Common myeloid progenitor, CD34-positive (primary cell): ENCODE measurements around the gene ADAT3.

Source experiments
- CTCF ChIA-PET: fragments of 350-600 bp; sonication (Branson Sonifier 250); formaldehyde crosslinking; loops from one replicate; lab custom pipeline; 2021; ENCODE audit warnings: antibody characterized with exemption; lab: Charles Lee
- POLR2A ChIA-PET: fragments of 350-600 bp; sonication (Branson Sonifier 250); formaldehyde crosslinking; loops from one replicate; lab custom pipeline; 2021; ENCODE audit warnings: antibody characterized with exemption; lab: Charles Lee
- DNase-seq, 3 donors: peaks; one replicate each; pipeline versions ENCODE4 v3.0.0 to v3.0.0-alpha.2; 2013
- H3K27ac ChIP-seq, 2 experiments: 1 replicate in 1 of 2; 2 replicates in 1 of 2; pipeline ENCODE4 v1.7.0; 2013; ENCODE audit warnings: inconsistent platforms in 2 of 2, low read length in 2 of 2, mild to moderate bottlenecking in 2 of 2, low read depth in 1 of 2, moderate library complexity in 1 of 2; ENCODE audit not compliant: severe bottlenecking in 2 of 2, insufficient read depth in 1 of 2, poor library complexity in 1 of 2
- H3K27me3 ChIP-seq, 5 experiments: replicated peaks in 2 of 5; 1 replicate in 3 of 5; 2 replicates in 2 of 5; pipeline versions ENCODE4 v1.6.1 to v1.7.0; 2013; ENCODE audit warnings: low read length in 4 of 5, mild to moderate bottlenecking in 2 of 5, moderate library complexity in 2 of 5, inconsistent platforms in 1 of 5; ENCODE audit not compliant: insufficient read depth in 5 of 5, control insufficient read depth in 4 of 5
- H3K36me3 ChIP-seq, 4 experiments: 1 replicate in 2 of 4; 2 replicates in 2 of 4; pipeline versions ENCODE4 v1.6.1 to v1.7.0; 2013; ENCODE audit warnings: low read length in 3 of 4, control low read depth in 1 of 4, mild to moderate bottlenecking in 1 of 4; ENCODE audit not compliant: control insufficient read depth in 4 of 4, insufficient read depth in 4 of 4
- H3K4me1 ChIP-seq, 4 experiments: 1 replicate in 3 of 4; 2 replicates in 1 of 4; pipeline versions ENCODE4 v1.6.1 to v1.7.1; 2013; ENCODE audit warnings: low read length in 3 of 4, mild to moderate bottlenecking in 3 of 4, control low read depth in 1 of 4, inconsistent platforms in 1 of 4, moderate library complexity in 1 of 4; ENCODE audit not compliant: control insufficient read depth in 4 of 4, insufficient read depth in 4 of 4; ENCODE audit errors: control extremely low read depth in 1 of 4
- H3K4me3 ChIP-seq, 7 experiments: 1 replicate in 4 of 7; 2 replicates in 3 of 7; pipeline versions ENCODE4 v1.5.1 to v1.7.0; 2013; ENCODE audit warnings: mild to moderate bottlenecking in 7 of 7, low read length in 6 of 7, moderate library complexity in 6 of 7, inconsistent platforms in 2 of 7, low read depth in 2 of 7, control low read depth in 1 of 7; ENCODE audit not compliant: insufficient read depth in 4 of 7, control insufficient read depth in 1 of 7; ENCODE audit errors: extremely low read depth in 1 of 7
- H3K9me3 ChIP-seq, 5 experiments: 1 replicate in 4 of 5; 2 replicates in 1 of 5; pipeline versions ENCODE4 v1.6.1 to v1.7.1; 2013; ENCODE audit warnings: low read length in 4 of 5, mild to moderate bottlenecking in 2 of 5, inconsistent platforms in 1 of 5, low read depth in 1 of 5, moderate library complexity in 1 of 5; ENCODE audit not compliant: control insufficient read depth in 4 of 5, insufficient read depth in 2 of 5; ENCODE audit errors: control extremely low read depth in 1 of 5
- WGBS: methylation state at CpG from one replicate; pipeline ENCODE4 v1.1.5; 2013; ENCODE audit not compliant: insufficient coverage; 5-methylcytosine and 5-hydroxymethylcytosine counted together

Gene ADAT3

GRCh38 chr19:1862424-1863327 is 42.5 kb upstream of the ADAT3 start:
- peak in 2 of 3 donors; percentile 72 to 77 for DNase-seq
- Histone ChIP-seq H3K27me3 (no peaks in the 10 kb centered on the region), H3K9me3 (no peaks in the 10 kb centered on the region), H3K4me3 (peak overlapping the region; percentile 68 to 87 (median 77)), H3K4me1 (peaks cover 0 to 58% (median 53%) of the 10 kb centered on the region in 4 experiments), H3K36me3 (no peaks in the 10 kb centered on the region), H3K27ac (peak overlapping the region; percentile 25 to 81)
- POLR2A ChIA-PET: no interaction called here
- CTCF ChIA-PET: no interaction called here
- under 1% methylated on average over 62 of the region's 109 CpGs for WGBS

GRCh38 chr19:1863328-1863637 is 41.9 kb upstream of the ADAT3 start, which contains the start of gene KLF16:
TSS of gene KLF16 (minus strand) at chr19:1863579. CDS start at chr19:1863497, 82 bp downstream.
- peaks cover 0 to 52% (median 47%) of the 10 kb centered on the region in 4 experiments for H3K4me1 ChIP-seq
- POLR2A ChIA-PET: interaction anchor here (1.9 kb wide), 1 partner anchor 33 kb away, joined by 4 read pairs; no protein-coding TSS in a partner anchor
- H3K27me3 ChIP-seq: no peaks in the 10 kb centered on the region
- CTCF ChIA-PET: no interaction called here
- no peaks in the 10 kb centered on the region for H3K9me3 ChIP-seq
- H3K36me3 ChIP-seq: no peaks in the 10 kb centered on the region
- peak within 1 kb of the TSS; percentile 70 to 84 for H3K27ac ChIP-seq
- DNase-seq: no peak
- H3K4me3 ChIP-seq: peak within 1 kb of the TSS; percentile 68 to 87 (median 77)
- 0% methylated on average over 43 of the region's 63 CpGs for WGBS

- H3K27ac ChIP-seq: peak overlapping the region; percentile 70 to 84
- peak; percentile 91 to 96 (median 95) for DNase-seq
- H3K4me1 ChIP-seq: peaks cover 0 to 46% (median 43%) of the 10 kb centered on the region in 4 experiments
- H3K4me3 ChIP-seq: peak overlapping the region; percentile 68 to 87 (median 77)
- POLR2A ChIA-PET: interaction anchor here (0.7 to 1.9 kb wide), 4 partner anchors 12 to 34 kb away, joined by 3 to 19 read pairs (median 5); partner anchors contain the start of gene ABHD17A
- WGBS: 0% methylated on average over 59 of the region's 115 CpGs
- H3K27me3 ChIP-seq: no peaks in the 10 kb centered on the region
- H3K36me3 ChIP-seq: no peaks in the 10 kb centered on the region
- no peaks in the 10 kb centered on the region for H3K9me3 ChIP-seq
- CTCF ChIA-PET: interaction anchor here (0.5 to 3.5 kb wide), 15 partner anchors 9 to 400 kb away, joined by 3 to 32 read pairs (median 3); no protein-coding TSS in a partner anchor
These were observed 41.3 kb upstream of the ADAT3 start for GRCh38 chr19:1863638-1864479.

GRCh38 chr19:1864480-1865171 is 40.6 kb upstream of the ADAT3 start:
- WGBS: 2% methylated on average over 44 of the region's 52 CpGs
- DNase-seq: peak; percentile 64 to 71 (median 68)
- POLR2A ChIA-PET: interaction anchor here (0.6 to 1.9 kb wide), 5 partner anchors 11 to 33 kb away, joined by 3 to 19 read pairs (median 4); partner anchors contain the start of gene ABHD17A
- CTCF ChIA-PET: interaction anchor here (0.5 to 3.5 kb wide), 16 partner anchors 10 to 399 kb away, joined by 3 to 32 read pairs (median 3); no protein-coding TSS in a partner anchor
- peaks cover 0 to 3% (median 0%) of the 10 kb centered on the region in 4 experiments for H3K36me3 ChIP-seq
- no peaks in the 10 kb centered on the region for H3K9me3 ChIP-seq
- peak overlapping the region; percentile 70 to 84 for H3K27ac ChIP-seq
- peaks cover 0 to 39% (median 36%) of the 10 kb centered on the region in 4 experiments for H3K4me1 ChIP-seq
- H3K4me3 ChIP-seq: peak overlapping the region; percentile 58 to 87 (median 75)
- H3K27me3 ChIP-seq: no peaks in the 10 kb centered on the region

- H3K27me3 ChIP-seq: no peaks in the 10 kb centered on the region
- POLR2A ChIA-PET: interaction anchor here (0.6 to 1.9 kb wide), 5 partner anchors 10 to 78 kb away, joined by 3 to 19 read pairs (median 4); partner anchors contain the start of gene ABHD17A
- peaks cover 0 to 32% (median 29%) of the 10 kb centered on the region in 4 experiments for H3K4me1 ChIP-seq
- DNase-seq: no peak
- no peaks in the 10 kb centered on the region for H3K9me3 ChIP-seq
- WGBS: 89% methylated on average over 16 of the region's 17 CpGs
- peaks cover 0 to 6% (median 2%) of the 10 kb centered on the region in 4 experiments for H3K36me3 ChIP-seq
- CTCF ChIA-PET: interaction anchor here (0.8 to 3.5 kb wide), 16 partner anchors 10 to 61 kb away, joined by 3 to 32 read pairs (median 4); no protein-coding TSS in a partner anchor
- peak overlapping the region in 5 of 7 experiments; percentile 67 to 87 (median 81) for H3K4me3 ChIP-seq
- H3K27ac ChIP-seq: peak overlapping the region; percentile 70 to 84
These were observed 39.8 kb upstream of the ADAT3 start for GRCh38 chr19:1865172-1866010.
